ENCODE results near the gene PALM3. TPM values are rescaled to one million over a fixed set of nuclear protein-coding genes. Genes with fewer than 3 reads are reported as not detected.

PALM3 gene
- total RNA-seq, 4 donors from 2014 or later, result 0.30 to 2.7 (median 0.53) TPM

DNA sequence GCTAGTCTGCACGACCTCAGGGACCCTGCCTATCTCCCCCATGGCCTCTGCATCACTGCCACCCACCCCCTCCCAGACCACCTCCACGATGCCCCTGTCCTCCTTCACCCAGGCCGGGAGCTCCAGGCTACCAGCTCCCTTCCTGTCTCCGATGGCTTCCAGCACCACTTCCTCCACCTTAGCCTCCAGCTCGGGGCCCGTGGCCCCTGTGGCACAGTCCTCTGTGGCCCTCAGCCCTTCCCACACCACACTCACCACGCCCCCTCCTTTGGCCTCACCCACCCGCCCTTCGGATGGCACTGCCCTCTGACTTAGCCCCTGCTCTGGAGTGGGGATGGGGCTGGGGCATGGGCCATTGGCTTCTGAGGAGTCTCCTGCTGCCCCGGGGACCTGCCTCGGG is 7.2 kb downstream of the PALM3 start:
- DNase-seq (ENCODE audit: low spot score in 2 of 2), result no peak
- Histone ChIP-seq H3K4me3 (no peak overlapping the region), H3K27me3 (peaks cover 2 to 32% of the 10 kb centered on the region in 2 donors), H3K36me3 (peaks cover 0 to 18% (median 0%) of the 10 kb centered on the region in 3 donors), H3K9me3 (peaks cover 0 to 17% (median 0%) of the 10 kb centered on the region in 4 donors), H3K4me1 (peaks cover 0 to 22% (median 5%) of the 10 kb centered on the region in 4 donors), H3K27ac (no peak overlapping the region)
- TF ChIP-seq POLR2A (IDR thresholded peaks at IDR 0.05) (no peak), EP300 (IDR thresholded peaks at IDR 0.05) (no peak)
- TF ChIP-seq, protein P1, sequence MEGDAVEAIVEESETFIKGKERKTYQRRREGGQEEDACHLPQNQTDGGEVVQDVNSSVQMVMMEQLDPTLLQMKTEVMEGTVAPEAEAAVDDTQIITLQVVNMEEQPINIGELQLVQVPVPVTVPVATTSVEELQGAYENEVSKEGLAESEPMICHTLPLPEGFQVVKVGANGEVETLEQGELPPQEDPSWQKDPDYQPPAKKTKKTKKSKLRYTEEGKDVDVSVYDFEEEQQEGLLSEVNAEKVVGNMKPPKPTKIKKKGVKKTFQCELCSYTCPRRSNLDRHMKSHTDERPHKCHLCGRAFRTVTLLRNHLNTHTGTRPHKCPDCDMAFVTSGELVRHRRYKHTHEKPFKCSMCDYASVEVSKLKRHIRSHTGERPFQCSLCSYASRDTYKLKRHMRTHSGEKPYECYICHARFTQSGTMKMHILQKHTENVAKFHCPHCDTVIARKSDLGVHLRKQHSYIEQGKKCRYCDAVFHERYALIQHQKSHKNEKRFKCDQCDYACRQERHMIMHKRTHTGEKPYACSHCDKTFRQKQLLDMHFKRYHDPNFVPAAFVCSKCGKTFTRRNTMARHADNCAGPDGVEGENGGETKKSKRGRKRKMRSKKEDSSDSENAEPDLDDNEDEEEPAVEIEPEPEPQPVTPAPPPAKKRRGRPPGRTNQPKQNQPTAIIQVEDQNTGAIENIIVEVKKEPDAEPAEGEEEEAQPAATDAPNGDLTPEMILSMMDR (IDR thresholded peaks at IDR 0.05), result no peak
- WGBS, 2 donors, result 63 to 66% methylated on average over 11 of the region's 11 CpGs

DNA sequence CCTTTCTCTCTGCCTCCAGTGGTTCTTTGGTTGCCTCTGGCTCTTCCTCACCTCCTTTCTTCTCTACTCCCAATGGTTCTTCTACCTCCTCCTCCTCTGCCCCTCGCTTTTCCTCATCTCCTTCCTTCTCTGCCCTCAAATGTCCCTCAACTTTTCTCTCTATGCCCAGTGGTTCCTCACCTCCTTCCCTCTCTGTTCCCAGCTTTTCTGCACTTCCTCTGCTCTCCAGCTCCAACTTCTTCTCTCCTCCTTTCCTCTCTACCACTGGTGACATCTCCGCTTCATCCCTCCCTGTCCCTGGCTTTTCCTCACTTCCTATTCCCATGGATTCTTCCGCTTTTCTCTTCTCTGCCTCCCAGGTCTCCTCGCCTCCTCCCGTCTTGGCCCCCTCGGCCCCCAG is 7.8 kb downstream of the PALM3 start:
- Histone ChIP-seq H3K9me3 (peaks cover 0 to 17% (median 0%) of the 10 kb centered on the region in 4 donors), H3K27ac (no peak overlapping the region), H3K36me3 (peaks cover 0 to 18% (median 0%) of the 10 kb centered on the region in 3 donors), H3K4me3 (no peak overlapping the region), H3K4me1 (peaks cover 0 to 22% (median 5%) of the 10 kb centered on the region in 4 donors), H3K27me3 (peaks cover 0 to 26% of the 10 kb centered on the region in 2 donors)
- 83 to 84% methylated on average over 6 of the region's 6 CpGs for WGBS, 2 donors
- TF ChIP-seq POLR2A (IDR thresholded peaks at IDR 0.05), result no peak
- TF ChIP-seq, protein P1 (IDR thresholded peaks at IDR 0.05), result no peak
- TF ChIP-seq EP300 (IDR thresholded peaks at IDR 0.05), result no peak
- no peak for DNase-seq (ENCODE audit: low spot score in 2 of 2)

DNA sequence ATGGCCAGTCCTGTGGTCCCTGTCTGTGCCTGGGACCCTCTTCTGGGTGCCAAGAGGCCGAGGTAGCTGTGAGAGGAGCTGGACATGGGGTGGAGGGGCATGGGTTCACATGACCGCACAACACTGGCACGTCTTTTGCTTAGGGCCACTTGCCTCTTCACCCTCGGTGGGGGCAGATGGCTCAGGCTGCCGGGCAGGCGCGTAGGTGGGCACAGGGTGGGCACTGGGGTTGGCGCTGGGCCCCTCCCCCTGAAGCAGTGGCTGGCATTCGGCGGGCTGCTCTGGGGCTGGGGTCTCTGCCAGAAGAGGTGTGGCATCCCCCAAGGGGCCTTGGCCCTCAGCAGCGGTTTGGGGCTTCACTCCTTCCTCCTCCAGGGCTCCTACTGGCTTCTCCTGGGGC is 8.4 kb downstream of the PALM3 start:
- H3K36me3 ChIP-seq, result peaks cover 0 to 18% (median 0%) of the 10 kb centered on the region in 3 donors

DNA sequence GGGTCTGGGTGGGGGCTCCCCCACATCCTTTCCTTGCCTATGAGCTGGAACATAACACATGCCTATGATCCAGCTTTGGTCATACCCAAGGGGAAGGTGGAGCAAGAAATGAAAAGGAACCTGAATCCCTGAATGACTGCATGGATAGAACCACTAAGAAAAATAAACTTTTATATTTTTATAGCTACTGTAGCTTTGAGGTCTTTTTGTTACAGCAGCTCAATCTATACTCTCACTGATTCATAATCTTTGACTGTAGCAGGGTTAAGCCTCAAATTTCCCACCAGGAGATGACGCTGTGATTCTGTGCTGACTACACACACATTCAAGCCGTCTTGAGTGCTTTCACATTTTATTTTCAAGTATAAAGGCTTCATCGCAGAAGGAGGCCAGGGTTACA is 8.8 kb downstream of the PALM3 start:
- Histone ChIP-seq H3K4me1 (peaks cover 0 to 12% (median 5%) of the 10 kb centered on the region in 4 donors), H3K27me3 (peaks cover 0 to 16% of the 10 kb centered on the region in 2 donors), H3K4me3 (no peak overlapping the region), H3K36me3 (peaks cover 0 to 18% (median 0%) of the 10 kb centered on the region in 3 donors), H3K9me3 (peaks cover 0 to 22% (median 0%) of the 10 kb centered on the region in 4 donors), H3K27ac (no peak overlapping the region)
- DNase-seq (ENCODE audit: low spot score in 2 of 2), result no peak
- 93 to 99% methylated on average over 3 of the region's 3 CpGs for WGBS, 2 donors
- TF ChIP-seq, protein P1 (IDR thresholded peaks at IDR 0.05), result no peak
- TF ChIP-seq POLR2A (IDR thresholded peaks at IDR 0.05), result no peak
- no peak for TF ChIP-seq EP300 (IDR thresholded peaks at IDR 0.05)

More for the DNA sequence above, 8.4 kb downstream of the PALM3 start:
- 93 to 96% methylated on average over 10 to 11 of the region's 11 CpGs for WGBS, 2 donors
- H3K27me3 ChIP-seq, result peaks cover 0 to 20% of the 10 kb centered on the region in 2 donors
- peaks cover 0 to 16% (median 5%) of the 10 kb centered on the region in 4 donors for H3K4me1 ChIP-seq
- peaks cover 0 to 19% (median 0%) of the 10 kb centered on the region in 4 donors for H3K9me3 ChIP-seq
- no peak overlapping the region for H3K27ac ChIP-seq
- no peak overlapping the region for H3K4me3 ChIP-seq
- TF ChIP-seq, protein P1 (IDR thresholded peaks at IDR 0.05), result no peak
- no peak for TF ChIP-seq POLR2A (IDR thresholded peaks at IDR 0.05)
- TF ChIP-seq EP300 (IDR thresholded peaks at IDR 0.05), result no peak
- DNase-seq (ENCODE audit: low spot score in 2 of 2), result no peak

DNA sequence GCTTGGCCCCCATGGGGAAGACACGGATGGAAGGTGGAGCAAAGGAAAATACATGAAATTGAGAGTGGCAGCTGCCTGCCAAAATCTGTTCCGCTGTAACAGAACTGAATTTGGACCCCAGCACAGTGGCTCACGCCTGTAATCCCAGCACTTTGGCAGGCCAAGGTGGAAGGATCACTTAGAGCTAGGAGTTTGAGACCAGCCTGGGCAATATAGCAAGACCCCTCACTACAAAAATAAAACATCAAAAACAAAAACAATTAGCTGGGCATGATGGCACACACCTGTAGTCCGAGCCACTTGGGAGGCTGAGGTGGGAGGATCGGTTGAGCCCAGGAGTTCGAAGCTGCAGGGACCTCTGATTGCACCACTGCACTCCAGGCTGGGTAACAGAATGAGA is 9.4 kb downstream of the PALM3 start:
- H3K27ac ChIP-seq, result no peak overlapping the region
- DNase-seq (ENCODE audit: low spot score in 2 of 2), result no peak
- H3K36me3 ChIP-seq, result peaks cover 0 to 18% (median 0%) of the 10 kb centered on the region in 3 donors
- 91 to 93% methylated on average over 6 of the region's 6 CpGs for WGBS, 2 donors
- H3K9me3 ChIP-seq, result peaks cover 0 to 22% (median 0%) of the 10 kb centered on the region in 4 donors
- H3K27me3 ChIP-seq, result peaks cover 0 to 10% of the 10 kb centered on the region in 2 donors
- TF ChIP-seq, protein P1 (IDR thresholded peaks at IDR 0.05), result no peak
- no peak for TF ChIP-seq POLR2A (IDR thresholded peaks at IDR 0.05)
- TF ChIP-seq EP300 (IDR thresholded peaks at IDR 0.05), result no peak
- H3K4me1 ChIP-seq, result peaks cover 0 to 6% (median 2%) of the 10 kb centered on the region in 4 donors
- H3K4me3 ChIP-seq, result no peak overlapping the region

Data from tibial nerve (tissue), 4 donors.